DOHH2 (cell line): ENCODE results near the gene COL18A1.

Experiments
- H3F3A ChIP-seq: fragments of 200-600 bp; sonication (generic), shearing (Covaris generic); 2 replicates; pipeline ENCODE4 v1.6.0; 2016; ENCODE audit warnings: antibody characterized with exemption, mild to moderate bottlenecking; ENCODE audit not compliant: control insufficient read depth, insufficient read depth
- H3K27ac ChIP-seq: fragments of 200-600 bp; sonication (generic); 2 replicates; pipeline ENCODE4 v1.5.1; 2014; ENCODE audit warnings: low read depth, mild to moderate bottlenecking, low read length, moderate library complexity
- H3K27me3 ChIP-seq: fragments of 200-600 bp; sonication (generic); 2 replicates; pipeline ENCODE4 v1.6.1; 2014; ENCODE audit warnings: mild to moderate bottlenecking, low read length, mixed read lengths; ENCODE audit not compliant: control insufficient read depth
- H3K36me3 ChIP-seq: fragments of 200-600 bp; sonication (generic); 2 replicates; pipeline ENCODE4 v1.6.1; 2014; ENCODE audit warnings: mild to moderate bottlenecking, low read length, moderate library complexity, mixed read lengths; ENCODE audit not compliant: control insufficient read depth
- H3K4me1 ChIP-seq: fragments of 200-600 bp; sonication (generic); 2 replicates; pipeline ENCODE4 v1.6.1; 2014; ENCODE audit warnings: mild to moderate bottlenecking, low read length, mixed read lengths; ENCODE audit not compliant: control insufficient read depth
- H3K4me2 ChIP-seq: fragments of 200-600 bp; sonication (generic); 2 replicates; pipeline ENCODE4 v1.6.0; 2014; ENCODE audit warnings: mild to moderate bottlenecking, low read length, moderate library complexity
- H3K4me3 ChIP-seq: fragments of 200-600 bp; sonication (generic); 2 replicates; pipeline ENCODE4 v1.5.1; 2014; ENCODE audit warnings: mild to moderate bottlenecking, low read length, mixed read lengths
- H3K79me2 ChIP-seq: fragments of 200-600 bp; sonication (generic); 2 replicates; pipeline ENCODE4 v1.6.1; 2014; ENCODE audit warnings: mild to moderate bottlenecking, low read length, mixed read lengths; ENCODE audit not compliant: control insufficient read depth
- H3K9me2 ChIP-seq: fragments of 200-600 bp; sonication (generic); replicated peaks from 2 replicates; pipeline ENCODE4 v1.6.1; 2014; ENCODE audit warnings: mild to moderate bottlenecking, low read length, mixed read lengths; ENCODE audit not compliant: control insufficient read depth
- H3K9me3 ChIP-seq: fragments of 200-600 bp; sonication (generic); 2 replicates; pipeline ENCODE4 v1.6.1; 2014; ENCODE audit warnings: antibody characterized with exemption, low read length, mixed read lengths; ENCODE audit not compliant: control insufficient read depth, insufficient read depth
- H4K20me1 ChIP-seq: fragments of 200-600 bp; sonication (generic); 2 replicates; pipeline ENCODE4 v1.6.0; 2014; ENCODE audit warnings: low read depth, mild to moderate bottlenecking, antibody characterized with exemption, low read length, moderate library complexity; ENCODE audit not compliant: control insufficient read depth, insufficient read depth
- CTCF ChIP-seq: fragments of 200-600 bp; sonication (generic); IDR thresholded peaks from one replicate; pipeline ENCODE4 v1.5.1; 2014; ENCODE audit warnings: antibody characterized with exemption, mild to moderate bottlenecking, low read depth, low read length; ENCODE audit not compliant: poor library complexity, severe bottlenecking
- EZH2phosphoT487 ChIP-seq: fragments of 200-600 bp; sonication (generic); IDR thresholded peaks from 2 replicates; pipeline ENCODE4 v1.6.1; 2017; ENCODE audit warnings: borderline replicate concordance, mild to moderate bottlenecking, antibody characterized with exemption, low read length, moderate library complexity, mixed read lengths

The COL18A1 gene

DNA sequence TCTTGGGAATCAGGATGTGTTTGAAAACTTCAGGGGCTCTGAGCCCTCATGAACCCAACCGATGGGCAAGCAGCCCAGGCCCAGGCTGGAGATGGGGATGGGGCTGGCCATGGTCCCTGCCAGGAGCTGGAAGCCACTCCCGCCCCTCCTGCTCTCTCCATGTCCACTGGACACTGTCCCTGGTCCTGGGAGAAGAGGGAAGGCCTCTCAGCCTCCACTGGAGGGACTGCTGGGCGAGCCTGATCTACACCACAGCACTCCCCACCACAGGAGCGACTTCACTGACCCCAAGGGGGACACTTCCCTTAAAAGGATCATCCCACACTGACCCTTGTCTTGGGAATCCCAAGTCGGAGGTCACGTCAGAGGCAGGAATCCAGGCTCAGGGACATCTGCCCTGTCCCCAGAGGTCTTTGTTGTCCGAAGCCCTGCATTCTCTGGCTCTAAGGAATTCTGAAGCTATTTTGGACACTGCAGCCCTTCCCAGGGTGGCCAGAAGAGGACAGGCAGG, 16.9 kb upstream of the COL18A1 start:
- H3K27me3 ChIP-seq = no peaks in the 10 kb centered on the region
- no peaks in the 10 kb centered on the region for H3K9me3 ChIP-seq
- TF ChIP-seq EZH2phosphoT487 (no peak), CTCF (no peak)
- H3K4me2 ChIP-seq = no peak overlapping the region
- no peaks in the 10 kb centered on the region for H3F3A ChIP-seq
- no peaks in the 10 kb centered on the region for H3K36me3 ChIP-seq
- no peak overlapping the region for H3K4me3 ChIP-seq
- H3K9me2 ChIP-seq = no peaks in the 10 kb centered on the region
- no peak overlapping the region for H3K27ac ChIP-seq
- H4K20me1 ChIP-seq = no peaks in the 10 kb centered on the region
- no peaks in the 10 kb centered on the region for H3K79me2 ChIP-seq
- H3K4me1 ChIP-seq = no peaks in the 10 kb centered on the region

- TF ChIP-seq CTCF (no peak), EZH2phosphoT487 (no peak)
These were observed 16.2 kb upstream of the COL18A1 start for GRCh38 chr21:45388611-45389296.

GRCh38 chr21:45390121-45390751, 14.7 kb upstream of the COL18A1 start:
- TF ChIP-seq CTCF = no peak
- no peak for TF ChIP-seq EZH2phosphoT487
- Histone ChIP-seq H3K4me3 (no peak overlapping the region), H3K9me2 (no peaks in the 10 kb centered on the region), H3K9me3 (no peaks in the 10 kb centered on the region), H3F3A (no peaks in the 10 kb centered on the region), H3K4me2 (no peak overlapping the region), H4K20me1 (no peaks in the 10 kb centered on the region), H3K27ac (no peak overlapping the region), H3K4me1 (no peaks in the 10 kb centered on the region), H3K27me3 (no peaks in the 10 kb centered on the region), H3K79me2 (no peaks in the 10 kb centered on the region), H3K36me3 (no peaks in the 10 kb centered on the region)

More at GRCh38 chr21:45388611-45389296, 16.2 kb upstream of the COL18A1 start:
- Histone ChIP-seq H3K4me3 (no peak overlapping the region), H4K20me1 (no peaks in the 10 kb centered on the region), H3K4me1 (no peaks in the 10 kb centered on the region), H3K36me3 (no peaks in the 10 kb centered on the region), H3K79me2 (no peaks in the 10 kb centered on the region), H3K9me2 (no peaks in the 10 kb centered on the region), H3K4me2 (no peak overlapping the region), H3K27me3 (no peaks in the 10 kb centered on the region), H3K27ac (no peak overlapping the region), H3K9me3 (no peaks in the 10 kb centered on the region), H3F3A (no peaks in the 10 kb centered on the region)
